B cell (primary cell): Measurements from ENCODE around the gene ARPIN. TPM values are rescaled to one million over a fixed set of nuclear protein-coding genes. Genes with fewer than 3 reads are reported as not detected.

Experiments used
- ATAC-seq: fragments of 200-7000 bp; cut with Tn5 transposase; one replicate; pipeline ENCODE4 v1.10.0; 2021; ENCODE audit warnings: low read depth, mild to moderate bottlenecking, moderate number of reproducible peaks, moderate library complexity
- CTCF ChIA-PET: fragments of 350-600 bp; sonication (Branson Sonifier 250); formaldehyde crosslinking; loops from one replicate; lab custom pipeline; 2021; ENCODE audit warnings: antibody characterized with exemption, inconsistent platforms; lab: Charles Lee
- POLR2A ChIA-PET: fragments of 350-600 bp; sonication (Branson Sonifier 250); formaldehyde crosslinking; loops from one replicate; lab custom pipeline; 2021; ENCODE audit warnings: antibody characterized with exemption; lab: Charles Lee
- DNase-seq: peaks from one replicate; pipeline ENCODE4 v3.0.0; 2013
- H2AFZ ChIP-seq: 2 replicates; pipeline ENCODE4 v1.6.1; 2012; ENCODE audit warnings: mild to moderate bottlenecking, low read depth, low read length; ENCODE audit not compliant: insufficient read depth, poor library complexity, severe bottlenecking
- H3K27ac ChIP-seq, 2 donors: 1 replicate in 1 of 2; 2 replicates in 1 of 2; pipeline ENCODE4 v1.5.1; 2012 to 2013; ENCODE audit warnings: low read length in 2 of 2, mild to moderate bottlenecking in 2 of 2, moderate library complexity in 1 of 2
- H3K27me3 ChIP-seq, 4 experiments: fragments of 200-600 bp in 1 of 4; sonication (generic) in 1 of 4; replicated peaks in 1 of 4; 1 replicate in 2 of 4; 2 replicates in 2 of 4; pipeline versions ENCODE4 v1.6.1 to v1.7.0; 2013 to 2016; ENCODE audit warnings: low read length in 3 of 4, mild to moderate bottlenecking in 2 of 4, mixed read lengths in 1 of 4, moderate library complexity in 1 of 4; ENCODE audit not compliant: insufficient read depth in 4 of 4, control insufficient read depth in 3 of 4; ENCODE audit errors: control extremely low read depth in 1 of 4
- H3K36me3 ChIP-seq, 2 experiments: replicated peaks in 1 of 2; 1 replicate in 1 of 2; 2 replicates in 1 of 2; pipeline versions ENCODE4 v1.6.1 to v1.7.1; 2013; ENCODE audit warnings: low read length in 1 of 2; ENCODE audit not compliant: insufficient read depth in 2 of 2, control insufficient read depth in 1 of 2; ENCODE audit errors: control extremely low read depth in 1 of 2, extremely low read depth in 1 of 2
- H3K4me1 ChIP-seq, 2 donors: fragments of 200-600 bp in 1 of 2; sonication (generic) in 1 of 2; 1 replicate in 1 of 2; 2 replicates in 1 of 2; pipeline versions ENCODE4 v1.5.1 to v1.6.1; 2013 to 2017; ENCODE audit warnings: low read length in 2 of 2; ENCODE audit not compliant: control insufficient read depth in 2 of 2, insufficient read depth in 2 of 2
- H3K4me2 ChIP-seq: replicated peaks from 2 replicates; pipeline ENCODE3; 2012; ENCODE audit warnings: mild to moderate bottlenecking, low read depth, low read length; ENCODE audit not compliant: poor library complexity, severe bottlenecking
- H3K4me3 ChIP-seq, 5 experiments: fragments of 200-600 bp in 1 of 5; sonication (generic) in 1 of 5; 1 replicate in 3 of 5; 2 replicates in 2 of 5; pipeline versions ENCODE4 v1.5.1 to v1.7.0; 2011 to 2016; ENCODE audit warnings: low read length in 4 of 5, mild to moderate bottlenecking in 4 of 5, low read depth in 2 of 5, control low read depth in 1 of 5, moderate library complexity in 1 of 5; ENCODE audit not compliant: insufficient read depth in 1 of 5; ENCODE audit errors: control extremely low read depth in 1 of 5, extremely low read depth in 1 of 5
- H3K79me2 ChIP-seq: fragments of 200-600 bp; sonication (generic); one replicate; pipeline ENCODE4 v1.6.0; 2016; ENCODE audit warnings: low read length; ENCODE audit not compliant: control insufficient read depth, insufficient read depth
- H3K9ac ChIP-seq: fragments of 200-600 bp; sonication (generic); 2 replicates; pipeline ENCODE4 v1.6.1; 2017; ENCODE audit warnings: mild to moderate bottlenecking, low read length, moderate library complexity
- H3K9me3 ChIP-seq, 3 donors: one replicate each; pipeline versions ENCODE4 v1.6.1 to v1.7.1; 2013; ENCODE audit warnings: low read length in 2 of 3; ENCODE audit not compliant: control insufficient read depth in 2 of 3, insufficient read depth in 1 of 3; ENCODE audit errors: control extremely low read depth in 1 of 3
- H4K20me1 ChIP-seq: 2 replicates; pipeline ENCODE4 v1.6.0; 2012; ENCODE audit warnings: mild to moderate bottlenecking, low read length; ENCODE audit not compliant: insufficient read depth, control insufficient read depth, poor library complexity, severe bottlenecking
- H3K27ac Mint-ChIP-seq: one replicate; pipeline ENCODE4 v1.8.0; 2021; ENCODE audit warnings: mixed read lengths
- H3K27me3 Mint-ChIP-seq: one replicate; pipeline ENCODE4 v1.8.0; 2021; ENCODE audit warnings: mixed read lengths
- H3K4me1 Mint-ChIP-seq: one replicate; pipeline ENCODE4 v1.8.0; 2021; ENCODE audit warnings: mixed read lengths
- H3K4me3 Mint-ChIP-seq: one replicate; pipeline ENCODE4 v1.8.0; 2021; ENCODE audit warnings: mixed read lengths
- H3K9me3 Mint-ChIP-seq: one replicate; pipeline ENCODE4 v1.8.0; 2022; ENCODE audit warnings: mixed read lengths; ENCODE audit not compliant: insufficient read depth
- EZH2 ChIP-seq: IDR thresholded peaks from 2 replicates; pipeline ENCODE4 v1.6.1; 2012; ENCODE audit warnings: borderline replicate concordance, low read depth, mild to moderate bottlenecking, moderate library complexity, low read length; ENCODE audit not compliant: insufficient read depth, poor library complexity, severe bottlenecking
- WGBS: methylation state at CpG from one replicate; pipeline ENCODE4 v1.1.5; 2013; ENCODE audit warnings: missing lambda C conversion rate; ENCODE audit not compliant: insufficient coverage; 5-methylcytosine and 5-hydroxymethylcytosine counted together
- intact Hi-C: fragments of 100-400 bp; cut with micrococcal nuclease; formaldehyde crosslinking; loops from one replicate; pipeline ENCODE4 v1.10.0; 2022
- polyA plus RNA-seq: library from polyadenylated mRNA; depleted of rRNA; stranded (reverse); fragments of >200 nt; gene quantifications from 2 replicates; pipeline ENCODE4 v1.2.3, GENCODE V29; 2012
- total RNA-seq, 2 donors: library from RNA; stranded (reverse); fragments of 120-200 nt in 1 of 2; gene quantifications; 1 replicate in 1 of 2; 2 replicates in 1 of 2; pipeline versions ENCODE4 v1.2.3 to v1.2.4, GENCODE V29; 2013 to 2022
- TF ChIP-seq, protein P1 (sequence below): fragments of 200-600 bp; IDR thresholded peaks from one replicate; pipeline ENCODE4 v1.8.0; 2022; ENCODE audit warnings: antibody characterized with exemption, mild to moderate bottlenecking

Gene ARPIN
- total and polyA plus RNA-seq, 2 donors (not counting 1 experiment from before 2014, with no cell fraction given) = 0.10 TPM

- WGBS = no CpG with 5 or more reads among the region's 2 CpGs
- no peaks in the 10 kb centered on the region for H3K9me3 ChIP-seq
- TF ChIP-seq EZH2 = no peak
- TF ChIP-seq, protein P1, sequence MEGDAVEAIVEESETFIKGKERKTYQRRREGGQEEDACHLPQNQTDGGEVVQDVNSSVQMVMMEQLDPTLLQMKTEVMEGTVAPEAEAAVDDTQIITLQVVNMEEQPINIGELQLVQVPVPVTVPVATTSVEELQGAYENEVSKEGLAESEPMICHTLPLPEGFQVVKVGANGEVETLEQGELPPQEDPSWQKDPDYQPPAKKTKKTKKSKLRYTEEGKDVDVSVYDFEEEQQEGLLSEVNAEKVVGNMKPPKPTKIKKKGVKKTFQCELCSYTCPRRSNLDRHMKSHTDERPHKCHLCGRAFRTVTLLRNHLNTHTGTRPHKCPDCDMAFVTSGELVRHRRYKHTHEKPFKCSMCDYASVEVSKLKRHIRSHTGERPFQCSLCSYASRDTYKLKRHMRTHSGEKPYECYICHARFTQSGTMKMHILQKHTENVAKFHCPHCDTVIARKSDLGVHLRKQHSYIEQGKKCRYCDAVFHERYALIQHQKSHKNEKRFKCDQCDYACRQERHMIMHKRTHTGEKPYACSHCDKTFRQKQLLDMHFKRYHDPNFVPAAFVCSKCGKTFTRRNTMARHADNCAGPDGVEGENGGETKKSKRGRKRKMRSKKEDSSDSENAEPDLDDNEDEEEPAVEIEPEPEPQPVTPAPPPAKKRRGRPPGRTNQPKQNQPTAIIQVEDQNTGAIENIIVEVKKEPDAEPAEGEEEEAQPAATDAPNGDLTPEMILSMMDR = no peak
- H2AFZ ChIP-seq = no peak overlapping the region
- H3K79me2 ChIP-seq = no peaks in the 10 kb centered on the region
- Mint-ChIP-seq H3K27ac (no peak overlapping the region), H3K27me3 (no peaks in the 10 kb centered on the region), H3K9me3 (no peaks in the 10 kb centered on the region), H3K4me1 (no peaks in the 10 kb centered on the region), H3K4me3 (no peak overlapping the region)
- H3K27me3 ChIP-seq = no peaks in the 10 kb centered on the region
- H3K9ac ChIP-seq = no peak overlapping the region
- no peak for ATAC-seq
- CTCF ChIA-PET = no interaction called here
- no peak overlapping the region for H3K4me2 ChIP-seq
- no peaks in the 10 kb centered on the region for H4K20me1 ChIP-seq
- H3K4me1 ChIP-seq = no peaks in the 10 kb centered on the region
- no peak overlapping the region for H3K4me3 ChIP-seq
- POLR2A ChIA-PET = no interaction called here
- no peaks in the 10 kb centered on the region for H3K36me3 ChIP-seq
- no peak for DNase-seq
- no peak overlapping the region for H3K27ac ChIP-seq
- intact Hi-C loops = no loop called here
These were observed 13.4 kb upstream of the ARPIN start for GRCh38 chr15:89926158-89926557.

- H3K79me2 ChIP-seq = no peaks in the 10 kb centered on the region
- H3K4me2 ChIP-seq = no peak overlapping the region
- TF ChIP-seq, protein P1 = no peak
- no peak for TF ChIP-seq EZH2
- Mint-ChIP-seq H3K4me1 (peaks cover 7% of the 10 kb centered on the region), H3K27ac (no peak overlapping the region), H3K27me3 (peaks cover 30% of the 10 kb centered on the region), H3K4me3 (no peak overlapping the region), H3K9me3 (no peaks in the 10 kb centered on the region)
- CTCF ChIA-PET = interaction anchor here (1.6 to 3.5 kb wide), 3 partner anchors 11 to 154 kb away, joined by 4 to 15 read pairs (median 6); no protein-coding TSS in a partner anchor
- H3K4me3 ChIP-seq = no peak overlapping the region
- peaks cover 6 to 9% of the 10 kb centered on the region in 2 donors for H3K4me1 ChIP-seq
- no peak overlapping the region for H3K27ac ChIP-seq
- peaks cover 0 to 17% (median 16%) of the 10 kb centered on the region in 4 experiments for H3K27me3 ChIP-seq
- H3K9ac ChIP-seq = no peak overlapping the region
- H3K36me3 ChIP-seq = no peaks in the 10 kb centered on the region
- H2AFZ ChIP-seq = no peak overlapping the region
- POLR2A ChIA-PET = no interaction called here
- intact Hi-C loops = no loop called here
- ATAC-seq (no peak), DNase-seq (no peak)
- 87% methylated on average over 3 of the region's 4 CpGs for WGBS
- H4K20me1 ChIP-seq = no peaks in the 10 kb centered on the region
- peaks cover 0 to 5% (median 0%) of the 10 kb centered on the region in 3 donors for H3K9me3 ChIP-seq
These were observed 4.8 kb upstream of the ARPIN start for GRCh38 chr15:89917442-89918101.
